Hematopoietic multipotent progenitor cell treated with erythropoietin and hydrocortisone succinate and interleukin-3 and kit ligand, for 4 days (in vitro differentiated cells): ENCODE results near the gene SLC4A3.

Experiments used
- DNase-seq: peaks from one replicate; pipeline ENCODE4 v3.0.0-alpha.2; 2015

The SLC4A3 gene

GRCh38 chr2:219632760-219633105 is 5.3 kb downstream of the SLC4A3 start:
- no peak for DNase-seq

DNA sequence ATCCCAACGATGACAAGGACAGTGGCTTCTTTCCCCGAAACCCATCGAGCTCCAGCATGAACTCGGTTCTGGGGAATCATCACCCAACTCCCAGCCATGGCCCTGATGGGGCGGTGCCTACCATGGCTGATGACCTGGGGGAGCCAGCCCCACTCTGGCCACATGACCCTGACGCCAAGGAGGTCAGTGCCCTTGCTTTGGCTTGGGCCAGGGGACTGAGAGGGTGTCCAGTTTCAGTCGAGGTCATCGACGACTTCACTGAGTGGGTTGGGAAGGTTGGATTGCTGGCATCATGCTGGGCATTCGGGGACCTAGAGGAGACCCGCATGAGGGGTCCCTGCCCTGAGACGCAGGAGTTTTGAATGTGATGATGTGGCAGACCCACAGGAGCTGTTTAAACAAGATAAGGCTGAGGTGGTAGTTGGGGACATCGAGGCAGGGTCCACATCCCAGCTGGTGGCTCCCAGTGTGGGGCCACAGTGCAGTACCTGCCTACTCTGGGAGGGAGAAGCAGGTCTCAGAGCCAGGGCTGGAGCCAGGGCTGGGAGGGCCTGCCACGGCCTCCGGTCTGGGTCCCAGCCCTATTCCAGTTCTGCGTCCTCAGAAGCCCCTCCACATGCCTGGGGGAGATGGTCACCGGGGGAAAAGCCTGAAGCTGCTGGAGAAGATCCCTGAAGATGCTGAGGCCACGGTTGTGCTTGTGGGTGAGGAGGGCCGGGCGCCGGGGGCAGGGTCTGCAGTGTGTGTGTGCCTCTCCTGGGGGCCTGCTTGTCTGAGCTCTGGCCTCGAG is 6.0 kb downstream of the SLC4A3 start:
- no peak for DNase-seq

DNA sequence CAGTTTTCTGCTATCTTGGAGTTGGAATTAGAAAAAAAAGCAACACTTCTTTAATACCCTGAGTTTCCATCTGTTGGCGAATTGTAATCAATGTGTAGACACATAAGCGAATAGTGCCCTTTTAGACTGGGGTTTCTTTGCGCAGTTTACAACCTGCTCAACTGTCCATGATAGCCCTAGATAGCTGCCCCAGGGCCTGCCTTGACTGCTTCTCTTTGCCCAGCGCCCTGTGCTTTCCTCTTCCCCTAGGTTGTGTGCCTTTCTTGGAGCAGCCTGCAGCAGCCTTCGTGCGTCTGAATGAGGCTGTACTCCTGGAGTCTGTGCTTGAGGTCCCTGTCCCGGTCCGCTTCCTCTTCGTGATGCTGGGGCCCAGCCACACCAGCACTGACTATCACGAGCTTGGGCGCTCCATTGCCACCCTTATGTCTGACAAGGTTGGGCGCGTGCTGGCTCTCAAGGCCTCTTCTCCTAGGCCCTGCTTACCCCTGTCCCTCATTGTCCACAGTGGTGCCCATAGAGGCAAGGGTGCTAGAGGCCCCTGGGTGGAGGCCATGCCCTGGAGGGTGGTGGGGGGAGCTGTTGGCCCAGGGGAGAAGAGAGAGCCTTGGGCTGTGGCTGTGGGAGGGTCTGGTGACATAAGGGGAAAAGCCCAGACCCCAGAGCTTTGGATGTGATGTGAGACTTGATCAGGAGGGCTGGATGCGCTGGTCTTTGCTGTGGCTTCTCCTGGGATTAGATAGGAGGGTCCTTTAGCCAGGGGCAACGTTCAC is 6.9 kb downstream of the SLC4A3 start:
- no peak for DNase-seq

DNA sequence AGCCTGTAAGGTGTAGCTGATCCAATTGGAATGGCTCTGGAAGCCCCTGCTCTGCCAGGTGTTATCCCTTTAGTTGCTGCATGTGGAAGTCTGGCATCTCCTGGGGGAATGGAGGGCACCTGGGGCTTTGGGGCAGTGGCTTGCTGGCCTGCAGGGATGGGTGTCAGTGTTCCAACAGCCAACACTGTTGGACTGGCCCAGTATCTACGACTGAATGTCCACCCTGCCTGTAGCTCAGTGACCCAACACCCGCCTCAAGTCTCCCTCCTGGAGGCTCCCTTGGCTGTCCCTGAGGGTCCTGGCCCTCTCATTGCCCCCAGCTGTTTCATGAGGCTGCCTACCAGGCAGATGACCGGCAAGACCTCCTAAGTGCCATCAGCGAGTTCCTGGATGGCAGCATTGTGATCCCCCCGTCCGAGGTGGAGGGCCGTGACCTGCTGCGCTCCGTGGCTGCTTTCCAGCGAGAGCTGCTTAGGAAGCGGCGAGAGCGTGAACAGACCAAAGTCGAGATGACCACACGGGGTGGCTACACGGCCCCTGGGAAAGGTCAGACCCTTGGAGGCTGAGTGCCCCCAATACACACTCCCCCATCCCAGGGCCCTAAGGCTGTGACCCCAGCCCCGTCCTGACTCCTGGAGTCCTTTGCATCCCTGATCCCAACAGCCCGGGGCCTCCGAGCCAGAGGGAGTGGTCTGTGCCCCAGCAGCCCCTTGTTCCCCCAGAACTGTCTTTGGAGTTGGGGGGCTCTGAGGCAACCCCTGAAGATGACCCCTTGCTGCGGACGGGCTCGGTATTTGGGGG is 7.7 kb downstream of the SLC4A3 start:
- no peak for DNase-seq

- DNase-seq = no peak
Observed at GRCh38 chr2:219636144-219636915, 8.9 kb downstream of the SLC4A3 start.

GRCh38 chr2:219636941-219637841 is 9.8 kb downstream of the SLC4A3 start:
- no peak for DNase-seq

GRCh38 chr2:219637842-219638185 is 10.4 kb downstream of the SLC4A3 start:
- no peak for DNase-seq

- no peak for DNase-seq
Observed at GRCh38 chr2:219638217-219638947, 11.0 kb downstream of the SLC4A3 start.

DNA sequence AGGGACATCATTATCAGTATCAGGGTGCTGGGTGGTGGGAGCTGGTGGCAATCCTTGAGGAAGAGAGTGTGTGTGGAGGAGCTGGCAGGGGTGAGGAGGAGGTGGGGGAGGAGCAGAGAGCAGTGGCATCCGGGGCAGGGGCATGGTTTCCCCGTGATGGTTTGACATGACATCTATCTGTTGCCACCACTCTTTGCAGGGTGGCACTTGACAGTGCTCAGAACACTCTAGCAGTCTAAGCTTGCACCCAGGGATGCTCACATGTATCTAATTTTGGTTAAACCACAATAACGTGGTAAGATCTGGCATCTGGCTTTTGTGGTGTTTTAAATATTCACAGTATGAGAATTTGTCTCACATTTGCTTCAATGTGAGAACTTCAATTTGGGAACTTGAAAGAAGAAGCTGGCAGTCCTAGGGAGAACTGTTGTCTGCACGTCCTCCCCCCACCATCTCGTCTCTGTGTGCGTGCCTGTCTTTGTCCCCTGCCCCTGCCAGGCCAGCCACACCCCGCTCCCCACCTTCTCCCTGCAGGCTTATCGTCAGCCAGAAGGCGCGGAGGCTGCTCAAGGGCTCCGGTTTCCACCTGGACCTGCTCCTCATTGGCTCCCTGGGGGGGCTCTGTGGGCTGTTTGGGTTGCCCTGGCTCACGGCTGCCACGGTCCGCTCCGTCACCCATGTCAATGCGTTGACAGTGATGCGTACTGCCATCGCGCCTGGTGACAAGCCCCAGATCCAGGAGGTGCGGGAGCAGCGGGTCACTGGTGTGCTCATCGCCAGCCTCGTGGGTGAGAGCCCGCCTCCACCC is 11.7 kb downstream of the SLC4A3 start:
- no peak for DNase-seq

GRCh38 chr2:219641390-219642068 is 14.1 kb downstream of the SLC4A3 start:
- no peak for DNase-seq

GRCh38 chr2:219642069-219642454 is 14.6 kb downstream of the SLC4A3 start:
- DNase-seq = no peak

- peak; percentile 98 for DNase-seq
Observed at GRCh38 chr2:219642465-219643083, 15.1 kb downstream of the SLC4A3 start.

DNA sequence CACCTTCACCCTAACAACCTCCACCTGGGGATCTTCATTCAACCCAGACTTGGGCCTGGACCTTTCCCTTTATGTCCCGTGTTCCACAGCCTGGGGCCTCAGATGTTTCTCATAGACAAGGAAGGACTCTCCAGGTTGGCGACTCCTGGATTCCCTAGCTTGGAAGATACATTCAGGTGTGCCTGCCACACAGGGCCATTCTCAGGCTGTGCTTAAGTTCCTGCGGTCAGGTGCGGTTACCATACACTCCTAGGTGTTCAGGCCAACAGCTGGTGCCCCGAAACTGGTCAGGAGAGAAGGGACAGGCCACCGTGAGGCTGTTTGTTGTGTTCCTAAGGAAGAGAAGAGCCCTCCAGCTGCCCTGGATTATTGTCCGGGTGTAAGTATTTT is 15.6 kb downstream of the SLC4A3 start:
- DNase-seq = no peak

- no peak for DNase-seq
Observed at GRCh38 chr2:219643788-219644398, 16.5 kb downstream of the SLC4A3 start.

- DNase-seq = no peak
Observed at GRCh38 chr2:219644801-219645480, 17.5 kb downstream of the SLC4A3 start.

GRCh38 chr2:219645631-219646527 is 18.4 kb downstream of the SLC4A3 start:
- DNase-seq = no peak

DNA sequence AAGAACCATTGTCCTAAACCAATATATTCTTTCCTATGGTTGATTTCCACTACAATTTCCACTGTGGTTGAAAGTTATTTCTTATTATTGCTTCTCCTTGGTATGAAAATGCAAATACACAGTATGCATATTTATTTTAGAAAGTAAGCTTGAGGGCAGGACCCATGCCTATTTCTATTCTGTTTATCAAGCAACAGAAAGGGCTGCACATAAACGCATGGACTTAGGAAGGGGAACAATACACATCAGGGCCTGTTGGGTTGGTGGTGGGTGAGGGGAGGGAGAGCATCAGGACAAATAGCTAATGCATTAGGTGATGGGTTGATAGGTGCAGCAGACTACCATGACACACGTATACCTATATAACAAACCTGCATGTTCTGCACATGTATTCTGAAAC is 20.7 kb downstream of the SLC4A3 start:
- DNase-seq = no peak
